Activated CD4-positive, alpha-beta T cell treated with anti-CD3 and anti-CD28 coated beads for 36 hours (primary cell): ENCODE data around the gene ACTR6. TPM values are rescaled to one million over a fixed set of nuclear protein-coding genes. Genes with fewer than 3 reads are reported as not detected.
"Not testable (repeated sequence)": the region's sequence is repeated elsewhere in the genome, so short reads cannot be mapped to it uniquely, and the experiment has no call there.

Experiments
- ATAC-seq: fragments of 200-7000 bp; cut with Tn5 transposase; one replicate; pipeline ENCODE4 v1.10.0; 2021; ENCODE audit warnings: mild to moderate bottlenecking, moderate library complexity
- CTCF ChIA-PET: fragments of 350-600 bp; sonication (Branson Sonifier 250); formaldehyde crosslinking; loops from one replicate; lab custom pipeline; 2021; ENCODE audit warnings: antibody characterized with exemption; lab: Charles Lee
- POLR2A ChIA-PET: fragments of 350-600 bp; sonication (Branson Sonifier 250); formaldehyde crosslinking; loops from one replicate; lab custom pipeline; 2021; ENCODE audit warnings: antibody characterized with exemption, inconsistent platforms; lab: Charles Lee
- DNase-seq: peaks from one replicate; pipeline ENCODE4 v3.0.0-alpha.2; 2020
- H3K27ac Mint-ChIP-seq: one replicate; pipeline ENCODE4 v1.8.0; 2021; ENCODE audit warnings: mixed read lengths
- H3K27me3 Mint-ChIP-seq: one replicate; pipeline ENCODE4 v1.8.0; 2021; ENCODE audit warnings: mixed read lengths
- H3K36me3 Mint-ChIP-seq: one replicate; pipeline ENCODE4 v1.8.0; 2021; ENCODE audit warnings: low read depth, mixed read lengths
- H3K4me1 Mint-ChIP-seq: one replicate; pipeline ENCODE4 v1.8.0; 2021; ENCODE audit warnings: mixed read lengths
- H3K4me3 Mint-ChIP-seq: one replicate; pipeline ENCODE4 v1.8.0; 2021; ENCODE audit warnings: mild to moderate bottlenecking, moderate library complexity, mixed read lengths
- H3K9me3 Mint-ChIP-seq: one replicate; pipeline ENCODE4 v1.8.0; 2021; ENCODE audit warnings: low read depth, mixed read lengths
- intact Hi-C, 2 experiments: fragments of 100-400 bp; cut with DNase I in 1 of 2; cut with micrococcal nuclease in 1 of 2; formaldehyde crosslinking; loops; one replicate each; pipeline versions ENCODE4 v1.14.2 to v1.15.1; 2022 to 2024; cut with DNase I, micrococcal nuclease
- total RNA-seq, 2 experiments: library from RNA; stranded (reverse); gene quantifications; one replicate each; pipeline ENCODE4 v1.2.3, GENCODE V29; 2021

ACTR6 gene
- total RNA-seq, 2 experiments from 2014 or later: 21.6 to 37.3 TPM

GRCh38 chr12:100247765-100248164 lies 47.1 kb downstream of the ACTR6 start:
- no peaks in the 10 kb centered on the region for H3K4me1 Mint-ChIP-seq
- H3K27ac Mint-ChIP-seq: no peak overlapping the region
- DNase-seq (no peak), ATAC-seq (no peak)
- ChIA-PET POLR2A (no interaction called here), CTCF (no interaction called here)
- no peaks in the 10 kb centered on the region for H3K36me3 Mint-ChIP-seq
- H3K27me3 Mint-ChIP-seq: no peaks in the 10 kb centered on the region
- H3K4me3 Mint-ChIP-seq: no peak overlapping the region
- H3K9me3 Mint-ChIP-seq: no peaks in the 10 kb centered on the region
- intact Hi-C loops: no loop called here

- Mint-ChIP-seq H3K27me3 (no peaks in the 10 kb centered on the region), H3K9me3 (no peaks in the 10 kb centered on the region), H3K4me1 (no peaks in the 10 kb centered on the region), H3K4me3 (no peak overlapping the region), H3K27ac (no peak overlapping the region), H3K36me3 (no peaks in the 10 kb centered on the region)
- ChIA-PET CTCF (no interaction called here), POLR2A (no interaction called here)
- DNase-seq: no peak
- ATAC-seq: no peak
- intact Hi-C loops: no loop called here
Observed at GRCh38 chr12:100248886-100249285, 48.3 kb downstream of the ACTR6 start.

- Mint-ChIP-seq H3K27ac (no peak overlapping the region), H3K4me1 (no peaks in the 10 kb centered on the region), H3K9me3 (no peaks in the 10 kb centered on the region), H3K36me3 (no peaks in the 10 kb centered on the region), H3K27me3 (no peaks in the 10 kb centered on the region), H3K4me3 (no peak overlapping the region)
- ATAC-seq (no peak), DNase-seq (no peak)
- POLR2A ChIA-PET: no interaction called here
- CTCF ChIA-PET: no interaction called here
- intact Hi-C loops: no loop called here
Observed at GRCh38 chr12:100249941-100250340, 49.3 kb downstream of the ACTR6 start.

- Mint-ChIP-seq H3K27me3 (no peaks in the 10 kb centered on the region), H3K36me3 (no peaks in the 10 kb centered on the region), H3K9me3 (no peaks in the 10 kb centered on the region), H3K4me3 (no peak overlapping the region), H3K4me1 (no peaks in the 10 kb centered on the region), H3K27ac (no peak overlapping the region)
- CTCF ChIA-PET: no interaction called here
- POLR2A ChIA-PET: no interaction called here
- no peak for ATAC-seq
- DNase-seq: no peak
- intact Hi-C loops: no loop called here
Observed at GRCh38 chr12:100251917-100252316, 51.3 kb downstream of the ACTR6 start.

- H3K36me3 Mint-ChIP-seq: no peaks in the 10 kb centered on the region
- DNase-seq: no peak
- intact Hi-C loops: no loop called here
- CTCF ChIA-PET: no interaction called here
- no peaks in the 10 kb centered on the region for H3K4me1 Mint-ChIP-seq
- H3K27ac Mint-ChIP-seq: no peak overlapping the region
- no peak for ATAC-seq
- POLR2A ChIA-PET: no interaction called here
- no peaks in the 10 kb centered on the region for H3K9me3 Mint-ChIP-seq
- H3K4me3 Mint-ChIP-seq: no peak overlapping the region
- H3K27me3 Mint-ChIP-seq: no peaks in the 10 kb centered on the region
Observed at GRCh38 chr12:100253437-100253836, 52.8 kb downstream of the ACTR6 start.

- H3K9me3 Mint-ChIP-seq: no peaks in the 10 kb centered on the region
- no peak overlapping the region for H3K4me3 Mint-ChIP-seq
- ChIA-PET POLR2A (no interaction called here), CTCF (interaction anchor here (0.7 to 1.0 kb wide), 3 partner anchors 9 to 157 kb away, joined by 3 to 4 read pairs (median 4); no protein-coding TSS in a partner anchor)
- no peaks in the 10 kb centered on the region for H3K36me3 Mint-ChIP-seq
- no peak for DNase-seq
- no peaks in the 10 kb centered on the region for H3K4me1 Mint-ChIP-seq
- H3K27me3 Mint-ChIP-seq: no peaks in the 10 kb centered on the region
- no peak for ATAC-seq
- intact Hi-C loops: no loop called here
- H3K27ac Mint-ChIP-seq: no peak overlapping the region
Observed at GRCh38 chr12:100254876-100255275, 54.3 kb downstream of the ACTR6 start.

- POLR2A ChIA-PET: no interaction called here
- Mint-ChIP-seq H3K36me3 (no peaks in the 10 kb centered on the region), H3K9me3 (no peaks in the 10 kb centered on the region), H3K27me3 (no peaks in the 10 kb centered on the region), H3K4me1 (no peaks in the 10 kb centered on the region), H3K4me3 (no peak overlapping the region), H3K27ac (no peak overlapping the region)
- DNase-seq: no peak
- no peak for ATAC-seq
- CTCF ChIA-PET: no interaction called here
- intact Hi-C loops: no loop called here
Observed at GRCh38 chr12:100258127-100258526, 57.5 kb downstream of the ACTR6 start.

- no peak overlapping the region for H3K27ac Mint-ChIP-seq
- no peak for DNase-seq
- POLR2A ChIA-PET: no interaction called here
- no peak overlapping the region for H3K4me3 Mint-ChIP-seq
- no peaks in the 10 kb centered on the region for H3K27me3 Mint-ChIP-seq
- H3K4me1 Mint-ChIP-seq: peaks cover 2% of the 10 kb centered on the region
- intact Hi-C loops: loop anchor here in 1 of 2 experiments (10.0 kb wide), 1 partner anchor 1862 kb away; the partner anchor contains the start of genes NUP37 and PARPBP
- CTCF ChIA-PET: no interaction called here
- H3K9me3 Mint-ChIP-seq: no peaks in the 10 kb centered on the region
- no peaks in the 10 kb centered on the region for H3K36me3 Mint-ChIP-seq
- no peak for ATAC-seq
Observed at GRCh38 chr12:100263131-100263530, 62.5 kb downstream of the ACTR6 start.

GRCh38 chr12:100265107-100265506 lies 64.5 kb downstream of the ACTR6 start:
- peaks cover 14% of the 10 kb centered on the region for H3K4me1 Mint-ChIP-seq
- DNase-seq, H3K9me3 Mint-ChIP-seq, H3K36me3 Mint-ChIP-seq, ATAC-seq, POLR2A ChIA-PET, H3K27me3 Mint-ChIP-seq, H3K4me3 Mint-ChIP-seq, H3K27ac Mint-ChIP-seq: not testable (repeated sequence)
- CTCF ChIA-PET: interaction anchor here (0.7 kb wide), 1 partner anchor 40 kb away, joined by 3 read pairs; no protein-coding TSS in a partner anchor
- intact Hi-C loops: loop anchor here in 1 of 2 experiments (5.0 to 10.0 kb wide), 2 partner anchors 1763 to 1860 kb away; partner anchors contain the start of genes NUP37 and PARPBP

GRCh38 chr12:100265732-100266584 lies 65.3 kb downstream of the ACTR6 start:
- H3K4me1 Mint-ChIP-seq: peaks cover 17% of the 10 kb centered on the region
- H3K27me3 Mint-ChIP-seq: no peaks in the 10 kb centered on the region
- ATAC-seq (peak; percentile 3), DNase-seq (peak; percentile 13)
- peak overlapping the region; percentile 82 for H3K4me3 Mint-ChIP-seq
- peaks cover 1% of the 10 kb centered on the region for H3K36me3 Mint-ChIP-seq
- intact Hi-C loops: loop anchor here (2.0 to 10.0 kb wide), 5 partner anchors 123 to 1859 kb away; partner anchors contain the start of genes UTP20 (in 2 of the 2), APAF1 (in 1 of the 2), BLTP3B (in 1 of the 2) and IKBIP (in 1 of the 2)
- peak overlapping the region; percentile 95 for H3K27ac Mint-ChIP-seq
- CTCF ChIA-PET: interaction anchor here (0.6 to 1.3 kb wide), 2 partner anchors 66 to 139 kb away, joined by 3 to 4 read pairs; no protein-coding TSS in a partner anchor
- POLR2A ChIA-PET: interaction anchor here (1.4 kb wide), 1 partner anchor 64 kb away, joined by 6 read pairs; no protein-coding TSS in a partner anchor
- no peaks in the 10 kb centered on the region for H3K9me3 Mint-ChIP-seq

- Mint-ChIP-seq H3K4me1 (peaks cover 19% of the 10 kb centered on the region), H3K27me3 (no peaks in the 10 kb centered on the region), H3K36me3 (peaks cover 1% of the 10 kb centered on the region), H3K27ac (peak overlapping the region; percentile 95), H3K4me3 (peak overlapping the region; percentile 82), H3K9me3 (no peaks in the 10 kb centered on the region)
- DNase-seq (peak; percentile 96), ATAC-seq (peak; percentile 87)
- ChIA-PET CTCF (interaction anchor here (0.6 to 1.3 kb wide), 3 partner anchors 66 to 138 kb away, joined by 3 to 4 read pairs (median 4); partner anchors contain the start of gene ACTR6), POLR2A (interaction anchor here (0.8 to 1.4 kb wide), 2 partner anchors 65 to 66 kb away, joined by 6 read pairs; partner anchors contain the start of gene ACTR6)
- intact Hi-C loops: loop anchor here (2.0 to 10.0 kb wide), 5 partner anchors 124 to 1858 kb away; partner anchors contain the start of genes UTP20 (in 2 of the 2), APAF1 (in 1 of the 2), BLTP3B (in 1 of the 2) and IKBIP (in 1 of the 2)
Observed at GRCh38 chr12:100266585-100266834, 65.9 kb downstream of the ACTR6 start.
